ENCODE data around the gene S100A5. TPM values are rescaled to one million over a fixed set of nuclear protein-coding genes. Genes with fewer than 3 reads are reported as not detected.
A peak's percentile ranks its signal among the peaks of the same experiment; 100 is the strongest.
"Not testable (repeated sequence)": the region's sequence is repeated elsewhere in the genome, so short reads cannot be mapped to it uniquely, and the experiment has no call there.

The S100A5 gene
- total RNA-seq, 1 donor from 2014 or later = 2.9 TPM

DNA sequence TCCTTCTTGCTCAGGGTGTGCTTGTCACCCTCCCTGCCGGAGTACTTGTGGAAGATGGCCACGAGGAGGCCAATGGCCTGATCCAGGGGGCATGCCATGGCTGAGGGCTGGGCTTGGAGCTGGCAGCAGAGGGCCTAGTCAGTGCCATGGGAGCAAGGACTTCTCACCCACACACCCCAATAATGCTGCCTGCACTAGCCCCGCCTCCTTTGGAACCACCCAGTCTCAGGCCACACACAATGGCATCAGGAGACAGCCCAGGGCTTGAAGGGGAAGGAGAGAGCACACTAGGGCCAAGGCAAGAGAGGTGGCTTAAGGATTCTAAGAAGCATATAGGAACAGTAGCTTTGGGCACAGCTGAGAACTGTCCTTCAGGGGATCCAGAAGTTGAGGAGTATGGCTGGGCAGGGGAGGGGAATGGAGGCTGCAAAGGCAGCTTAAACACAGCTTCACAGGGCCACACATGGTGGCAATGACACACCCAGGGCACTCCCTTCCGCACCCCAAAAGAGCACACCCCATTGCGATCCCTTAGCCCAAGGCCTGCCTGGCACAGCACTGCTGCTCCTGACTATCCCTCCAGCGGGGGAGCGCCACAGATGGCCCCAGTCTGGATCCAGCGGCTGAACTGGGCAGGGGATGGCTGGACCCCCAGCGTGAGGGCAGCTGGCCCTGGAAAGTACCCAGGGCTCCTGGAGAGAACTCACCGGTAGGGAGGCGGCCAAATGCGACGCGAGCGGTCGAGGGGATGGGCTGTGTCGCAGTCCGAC is 5.3 kb downstream of the S100A5 start, which contains the start of gene S100A6:
Gene S100A6 (minus strand): TSS at position 750 of the 770 bp plus-strand sequence. CDS start 652 bp downstream, at position 98.
- DNase-seq (ENCODE audit: low read depth) = peak; percentile 83

- peak; percentile 45 for DNase-seq (ENCODE audit: low read depth)
Observed at GRCh38 chr1:153534925-153535241, 5.9 kb downstream of the S100A5 start.

DNA sequence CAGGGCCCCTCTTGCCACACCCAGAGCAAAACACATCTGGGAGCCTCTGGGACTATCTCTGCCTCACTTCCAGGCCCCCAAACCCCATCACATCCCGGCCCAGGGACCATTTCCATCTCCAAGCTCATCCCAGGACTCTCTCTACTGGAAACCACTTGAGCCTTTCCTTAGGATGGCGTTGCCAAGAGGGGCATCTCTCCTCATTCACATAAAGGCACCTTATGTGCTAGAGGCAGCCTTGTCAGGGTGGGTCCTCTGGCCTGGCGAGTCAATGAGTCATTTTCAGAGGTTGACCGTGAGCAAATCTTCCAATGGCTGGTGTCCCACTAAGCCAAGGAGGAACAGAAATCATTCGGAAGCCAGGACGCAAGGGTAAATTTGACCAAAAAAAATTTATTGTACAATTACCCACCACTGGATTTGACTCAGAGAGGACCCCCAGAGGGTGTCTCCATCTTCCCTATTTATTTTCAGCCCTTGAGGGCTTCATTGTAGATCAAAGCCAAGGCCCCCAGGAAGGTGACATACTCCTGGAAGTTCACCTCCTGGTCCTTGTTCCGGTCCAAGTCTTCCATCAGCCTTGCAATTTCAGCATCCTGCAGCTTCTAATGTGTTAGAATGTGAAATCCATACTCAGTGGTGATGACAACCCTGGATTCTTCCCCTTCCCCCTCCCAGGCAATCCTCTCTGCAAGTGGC is 6.4 kb downstream of the S100A5 start:
- peak; percentile 59 for DNase-seq (ENCODE audit: low read depth)

GRCh38 chr1:153533689-153534201 is 7.0 kb downstream of the S100A5 start:
- peak; percentile 96 for DNase-seq (ENCODE audit: low read depth)

- DNase-seq (ENCODE audit: low read depth) = peak; percentile 95
Observed at GRCh38 chr1:153532769-153533599, 7.8 kb downstream of the S100A5 start.

DNA sequence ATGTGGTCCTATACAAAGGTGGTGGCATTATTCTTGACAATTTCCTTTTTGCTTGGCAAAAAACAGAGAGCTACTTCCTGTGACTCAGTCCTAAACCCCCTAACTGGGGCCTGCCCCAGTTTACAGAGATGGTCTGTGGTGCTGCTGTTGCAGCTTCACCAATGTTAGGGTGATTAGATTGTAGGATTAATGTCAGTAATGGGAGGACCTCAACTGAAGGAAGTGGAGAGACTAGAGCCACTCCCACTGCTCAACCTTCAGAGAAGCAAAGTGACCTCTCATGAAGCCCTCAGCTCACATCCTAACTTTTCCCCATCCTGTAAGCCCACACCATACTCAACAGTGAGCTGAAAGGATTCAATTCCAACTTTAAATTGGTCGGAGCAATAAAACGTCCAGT is 8.6 kb downstream of the S100A5 start:
- no peak for DNase-seq (ENCODE audit: low read depth)

- DNase-seq (ENCODE audit: low read depth) = no peak
Observed at GRCh38 chr1:153531638-153532037, 9.1 kb downstream of the S100A5 start.

DNA sequence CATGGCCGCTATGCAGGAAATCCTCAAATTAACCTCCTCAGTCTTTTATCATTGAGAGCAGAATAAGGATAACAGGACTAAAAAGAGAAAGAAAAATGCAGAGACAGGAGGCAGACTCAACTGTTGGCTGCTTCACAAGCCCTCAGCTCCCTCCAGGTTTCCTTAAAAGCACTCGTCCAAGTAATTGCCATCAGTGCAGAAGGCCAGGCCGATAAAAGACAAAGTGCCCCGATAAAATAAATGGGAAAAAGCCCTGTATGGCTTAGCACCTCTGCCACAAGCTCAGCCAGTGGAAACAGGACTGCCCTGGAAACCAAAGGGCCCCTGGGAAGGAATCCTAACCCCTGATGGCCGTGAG is 13.1 kb downstream of the S100A5 start:
- DNase-seq (ENCODE audit: low read depth) = no peak

DNA sequence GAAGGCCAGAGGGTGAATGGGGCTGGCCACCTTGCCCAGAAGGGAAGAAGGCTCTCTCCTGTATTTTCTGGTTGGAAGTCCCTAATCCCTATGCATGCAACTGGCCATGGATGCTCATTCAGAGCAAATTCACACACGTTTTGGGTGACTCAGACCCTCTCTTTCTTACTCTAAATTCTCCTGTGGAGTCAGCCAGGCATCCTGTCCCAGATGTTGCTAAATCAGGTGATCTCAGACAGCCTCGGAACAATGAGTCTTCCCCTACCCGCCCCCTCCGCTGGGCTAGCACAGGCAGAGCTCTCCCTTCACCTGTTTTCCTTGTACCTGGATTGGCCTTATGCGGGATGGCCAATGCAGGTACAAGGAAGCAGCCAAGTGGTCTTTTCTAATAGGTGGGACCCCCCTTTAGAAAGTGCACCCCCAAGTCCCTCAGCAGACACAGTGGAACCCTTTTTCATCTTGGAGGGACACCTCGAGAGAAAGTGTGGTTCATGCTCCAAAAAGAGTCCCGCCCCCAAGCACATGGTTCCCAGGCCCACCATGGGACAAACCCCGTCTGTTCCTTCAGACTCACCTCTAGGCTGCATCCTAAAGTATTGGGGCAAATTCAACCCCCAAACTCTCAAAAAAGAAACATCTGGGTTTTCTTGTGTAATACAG is 13.6 kb downstream of the S100A5 start:
- DNase-seq (ENCODE audit: low read depth) = no peak

DNA sequence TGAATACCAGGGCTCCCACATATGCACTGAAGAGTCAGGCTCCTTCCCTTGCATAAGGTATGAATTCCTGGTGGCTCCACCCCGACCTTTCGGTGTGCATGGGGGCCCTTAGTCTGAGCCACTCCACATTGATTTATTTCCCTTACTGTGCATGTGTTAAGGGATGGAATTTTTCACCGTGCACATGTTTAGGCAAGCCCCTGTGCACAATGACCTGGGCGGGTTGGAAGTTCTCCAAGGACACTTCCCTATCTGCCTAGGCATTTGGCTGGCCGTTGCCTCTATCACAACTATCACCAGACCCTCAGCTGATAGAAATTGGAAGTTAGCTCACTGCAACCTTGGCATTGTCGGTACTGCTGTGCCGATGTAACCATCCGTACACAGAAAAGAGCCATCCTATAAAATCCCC is 14.6 kb downstream of the S100A5 start:
- DNase-seq (ENCODE audit: low read depth) = no peak

DNA sequence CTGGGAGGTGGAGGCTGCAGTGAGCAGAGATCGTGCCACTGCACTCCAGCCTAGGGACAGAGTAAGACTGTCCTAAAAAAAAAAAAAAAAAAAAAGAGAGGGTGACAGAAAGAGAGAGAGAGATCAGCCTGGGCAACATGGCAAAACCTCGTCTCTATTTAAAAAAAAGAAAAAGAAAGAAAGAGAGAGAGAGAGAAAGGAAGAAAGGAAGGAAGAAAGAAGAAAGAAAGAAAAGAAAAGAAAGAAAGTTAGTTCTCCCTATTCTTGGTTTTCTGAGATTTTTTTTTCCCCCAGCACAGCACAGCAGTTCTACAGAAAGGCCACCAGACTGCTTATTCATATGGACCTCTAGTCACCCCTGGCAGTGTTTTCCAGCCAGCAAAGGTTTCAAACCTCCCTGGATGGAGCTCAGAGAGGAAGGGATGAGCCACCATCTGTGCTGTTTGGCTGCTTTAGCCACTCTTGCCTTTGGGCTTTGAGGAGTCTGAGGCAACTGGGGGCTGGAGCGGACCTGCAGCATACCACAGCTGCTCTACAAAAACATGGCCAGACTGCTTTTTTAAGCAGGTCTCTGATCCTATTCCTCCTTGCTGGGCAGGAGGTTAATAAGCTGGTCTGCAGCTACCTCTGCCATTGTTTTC is 15.5 kb downstream of the S100A5 start:
- no peak for DNase-seq (ENCODE audit: low read depth)

DNA sequence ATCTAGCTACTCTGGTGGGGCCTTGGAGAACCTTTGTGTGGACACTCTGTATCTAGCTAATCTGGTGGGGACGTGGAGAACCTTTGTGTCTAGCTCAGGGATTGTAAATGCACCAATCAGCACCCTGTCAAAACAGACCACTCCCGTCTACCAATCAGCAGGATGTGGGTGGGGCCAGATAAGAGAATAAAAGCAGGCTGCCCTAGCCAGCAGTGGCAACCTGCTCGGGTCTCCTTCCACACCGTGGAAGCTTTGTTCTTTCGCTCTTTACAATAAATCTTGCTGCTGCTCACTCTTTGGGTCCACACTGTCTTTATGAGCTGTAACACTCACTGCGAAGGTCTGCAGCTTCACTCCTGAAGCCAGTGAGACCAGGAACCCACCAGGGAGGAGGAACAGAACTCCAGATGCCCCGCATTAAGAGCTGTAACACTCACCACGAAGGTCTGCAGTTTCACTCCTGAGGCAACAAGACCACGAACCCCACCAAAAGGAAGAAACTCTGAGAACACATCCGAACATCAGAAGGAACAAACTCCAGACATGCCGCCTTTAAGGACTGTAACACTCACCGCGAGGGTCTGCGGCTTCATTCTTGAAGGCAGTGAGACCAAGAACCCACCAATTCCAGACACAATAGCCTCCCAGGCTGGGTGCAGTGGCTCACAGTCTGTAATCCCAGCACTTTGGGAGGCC is 18.2 kb downstream of the S100A5 start:
- DNase-seq (ENCODE audit: low read depth) = not testable (repeated sequence)

GRCh38 chr1:153521808-153522207 is 18.9 kb downstream of the S100A5 start:
- DNase-seq (ENCODE audit: low read depth) = not testable (repeated sequence)

DNA sequence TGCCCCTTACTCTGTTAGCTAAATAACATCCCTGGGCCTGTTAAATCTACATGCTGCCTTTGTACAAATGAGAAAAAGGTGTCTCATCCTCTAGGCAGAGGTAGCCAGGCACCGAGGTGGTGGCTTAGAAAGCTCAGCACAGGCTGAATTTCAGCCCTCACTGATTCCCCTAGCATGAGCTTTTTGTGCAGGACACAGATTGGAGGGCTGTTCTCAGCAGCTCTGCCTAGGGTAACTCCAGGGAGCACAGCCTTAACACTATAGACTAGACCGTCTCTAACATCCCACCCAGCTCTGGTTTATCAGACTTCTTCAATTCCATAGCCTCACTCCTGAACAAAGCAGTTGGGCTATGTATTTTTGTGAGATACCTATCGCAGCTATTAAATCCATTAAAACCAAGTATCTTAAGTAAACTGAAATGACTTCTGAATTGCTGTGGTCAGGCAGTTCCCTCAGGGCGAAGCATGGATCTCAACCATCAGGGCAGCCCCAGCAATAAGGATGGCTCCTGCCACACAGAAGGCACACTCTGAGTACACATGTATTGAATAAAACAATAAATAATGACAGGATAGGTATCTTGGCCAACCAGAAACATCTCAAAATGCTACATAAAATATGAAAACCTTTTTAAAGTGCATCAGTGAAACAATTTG is 19.8 kb downstream of the S100A5 start:
- no peak for DNase-seq (ENCODE audit: low read depth)

DNA sequence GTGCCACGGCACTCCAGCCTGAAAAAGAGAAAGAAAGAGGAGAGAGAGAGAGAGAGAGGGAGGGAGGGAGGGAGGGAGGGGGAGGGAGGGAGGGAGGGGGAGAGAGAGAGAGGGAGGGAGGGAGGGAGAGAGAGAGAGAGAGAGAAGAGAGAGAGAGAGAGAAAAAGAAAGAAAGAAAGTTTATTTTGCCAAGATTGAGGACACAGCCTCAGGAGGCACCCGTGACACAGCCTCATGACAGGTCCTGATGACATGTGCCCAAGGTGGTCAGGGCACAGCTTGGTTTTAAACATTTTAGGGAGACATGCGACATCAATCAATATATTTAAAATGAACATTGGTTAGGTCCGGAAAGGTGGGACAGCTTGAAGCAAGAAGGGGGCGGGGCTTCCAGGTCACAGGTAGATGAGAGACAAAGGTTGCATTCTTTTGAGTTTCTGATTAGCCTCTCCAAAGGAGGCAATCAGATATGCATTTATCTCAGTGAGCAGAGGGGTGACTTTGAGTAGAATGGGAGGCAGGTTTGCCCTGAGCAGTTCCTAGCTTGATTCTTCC is 20.5 kb downstream of the S100A5 start:
- DNase-seq (ENCODE audit: low read depth) = not testable (repeated sequence)

GRCh38 chr1:153519242-153519641 is 21.5 kb downstream of the S100A5 start:
- DNase-seq (ENCODE audit: low read depth) = no peak

DNA sequence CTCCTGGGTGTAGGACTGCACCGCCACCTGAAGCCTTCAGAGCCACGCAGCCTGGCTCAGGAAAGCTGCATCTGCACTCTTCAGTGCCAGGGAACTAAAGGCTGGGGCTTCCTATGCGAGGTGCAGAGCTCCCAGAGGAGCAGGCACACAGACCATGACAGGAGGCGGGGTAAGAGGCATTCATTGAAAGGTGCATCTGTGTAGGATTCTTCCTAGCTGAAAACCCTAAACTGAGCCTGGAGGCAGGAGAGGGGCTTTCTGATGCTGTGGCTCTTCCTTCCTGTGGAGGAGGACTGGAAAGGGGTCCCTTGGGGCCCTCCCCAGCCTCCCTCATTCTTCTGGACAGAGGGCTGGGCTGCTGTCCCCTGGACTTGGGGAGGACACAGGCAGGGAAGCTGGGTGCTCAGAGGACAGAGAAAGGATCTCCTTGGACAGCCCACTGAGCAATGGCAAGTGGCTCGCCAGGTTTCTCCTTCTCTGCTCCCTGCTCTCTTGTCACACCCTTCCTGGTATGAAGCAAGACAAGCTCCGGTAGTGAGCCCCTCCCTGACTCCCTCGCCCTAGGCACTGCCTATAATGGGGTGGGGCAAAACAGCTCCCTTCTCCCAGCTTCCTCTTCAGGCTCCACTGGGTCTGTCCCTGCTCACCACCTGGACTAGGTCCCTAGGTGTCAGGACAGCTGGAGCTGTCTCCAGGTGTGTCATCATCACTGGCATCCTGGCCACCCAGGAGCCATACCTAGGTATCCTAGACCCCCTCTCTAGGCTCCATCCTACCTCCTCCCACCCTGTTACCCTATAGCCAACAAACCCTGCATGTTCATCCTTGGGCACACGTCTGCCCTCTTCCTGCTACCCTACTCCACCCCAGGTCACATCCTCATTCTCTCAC is 25.0 kb downstream of the S100A5 start:
- no peak for DNase-seq (ENCODE audit: low read depth)

DNA sequence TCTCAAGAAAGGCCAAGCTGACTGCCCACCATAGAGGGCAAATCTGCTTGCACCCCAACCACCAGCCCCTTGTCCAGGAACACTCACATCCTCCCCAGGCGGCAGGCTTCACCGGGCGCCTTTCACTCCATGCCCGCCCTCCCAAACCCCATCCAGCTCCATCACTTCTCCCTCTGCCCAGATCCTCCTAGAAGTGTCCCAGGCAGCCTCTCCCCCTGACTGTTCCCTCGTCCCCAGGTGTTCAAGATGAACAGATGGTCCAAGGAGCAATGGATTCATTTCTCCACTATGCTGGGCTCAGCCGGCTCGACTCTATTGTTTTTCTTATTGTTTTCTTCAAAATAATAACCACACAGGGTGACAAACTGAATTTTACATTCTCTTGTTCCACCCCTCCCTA is 27.1 kb downstream of the S100A5 start:
- DNase-seq (ENCODE audit: low read depth) = no peak

Measured in myocyte (in vitro differentiated cells).